GM19023 (cell line): ENCODE data around the gene SHROOM4.

Experiments used
- ATAC-seq: cut with Tn5 transposase; IDR thresholded peaks from one replicate; pipeline ENCODE4 v1.9.1; 2021; ENCODE audit warnings: mild to moderate bottlenecking, moderate library complexity; ENCODE audit not compliant: unreplicated experiment

The SHROOM4 gene

DNA sequence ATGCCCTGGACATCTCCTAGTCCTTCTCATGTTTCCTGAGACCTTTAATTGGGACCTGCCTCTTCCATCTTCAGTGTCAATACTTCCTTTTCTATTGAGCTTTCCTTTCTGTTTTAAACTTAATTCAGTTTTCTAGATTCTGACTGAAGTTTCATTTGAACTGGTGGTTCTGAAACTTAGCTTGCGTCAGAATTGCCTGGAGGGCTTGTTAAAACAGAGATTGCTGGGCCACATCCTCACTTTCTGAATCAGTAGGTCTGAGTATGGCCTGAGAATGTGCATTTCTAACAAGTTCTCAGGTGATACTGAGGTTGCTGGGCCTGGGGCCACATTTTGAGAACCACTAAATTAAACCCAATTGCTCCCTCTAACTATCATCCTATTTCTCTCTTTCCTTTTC, 191.2 kb downstream of the SHROOM4 start:
- no peak for ATAC-seq

DNA sequence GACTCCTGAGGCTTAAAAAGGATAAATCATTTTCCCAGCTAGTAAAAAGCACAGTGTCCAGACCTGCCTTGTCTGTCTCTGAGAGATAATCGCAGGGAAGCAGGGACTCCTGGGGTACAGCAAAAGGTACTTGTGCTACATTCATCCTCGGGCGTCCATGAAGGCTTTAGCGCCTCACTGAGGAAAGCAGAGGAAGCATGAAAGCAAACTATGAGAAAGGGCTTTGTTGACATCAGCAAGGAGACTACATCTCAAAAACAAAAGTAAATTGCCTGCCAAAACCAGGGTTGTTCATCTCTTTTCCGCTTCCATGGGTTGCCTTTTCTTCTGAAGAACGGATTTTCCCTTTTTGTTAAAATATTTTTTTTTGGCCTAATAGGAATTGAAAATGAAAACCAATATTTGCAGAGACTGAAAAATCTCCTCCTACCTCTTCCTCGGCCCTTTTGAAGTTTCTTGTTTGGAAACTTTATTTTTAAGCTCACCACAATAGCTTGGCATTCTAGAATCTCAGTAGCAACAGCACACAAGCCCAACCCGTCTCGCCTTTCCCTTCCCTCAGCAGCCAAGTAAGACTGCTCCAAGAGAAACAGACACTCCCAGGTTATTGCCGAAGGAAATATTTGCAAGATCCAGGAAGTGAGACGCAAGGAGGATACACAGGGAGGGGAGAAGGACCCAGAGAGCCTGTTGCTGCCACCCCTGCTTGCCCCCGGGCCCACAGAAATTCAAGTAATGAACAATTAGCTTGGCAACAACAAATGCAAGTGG, 195.0 kb downstream of the SHROOM4 start:
- no peak for ATAC-seq

DNA sequence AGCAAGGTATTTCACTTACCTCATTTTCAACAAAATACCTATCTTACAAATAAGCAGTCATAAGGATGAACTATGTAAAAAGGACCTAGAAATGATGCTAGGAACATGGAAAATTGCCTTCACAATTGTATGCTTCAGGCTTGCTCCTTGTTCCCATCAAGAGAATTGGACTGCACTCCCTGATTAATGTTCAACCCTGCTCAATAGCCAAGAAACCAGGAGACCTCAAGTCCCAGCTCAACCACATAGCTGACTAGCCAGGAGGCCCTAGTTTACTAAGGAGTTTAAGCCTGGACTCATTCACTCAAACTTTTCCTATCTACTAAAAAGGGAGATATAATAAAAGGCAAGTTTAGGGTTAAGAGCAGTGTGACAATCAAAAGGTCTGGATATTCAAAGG, 196.8 kb downstream of the SHROOM4 start:
- ATAC-seq: no peak

DNA sequence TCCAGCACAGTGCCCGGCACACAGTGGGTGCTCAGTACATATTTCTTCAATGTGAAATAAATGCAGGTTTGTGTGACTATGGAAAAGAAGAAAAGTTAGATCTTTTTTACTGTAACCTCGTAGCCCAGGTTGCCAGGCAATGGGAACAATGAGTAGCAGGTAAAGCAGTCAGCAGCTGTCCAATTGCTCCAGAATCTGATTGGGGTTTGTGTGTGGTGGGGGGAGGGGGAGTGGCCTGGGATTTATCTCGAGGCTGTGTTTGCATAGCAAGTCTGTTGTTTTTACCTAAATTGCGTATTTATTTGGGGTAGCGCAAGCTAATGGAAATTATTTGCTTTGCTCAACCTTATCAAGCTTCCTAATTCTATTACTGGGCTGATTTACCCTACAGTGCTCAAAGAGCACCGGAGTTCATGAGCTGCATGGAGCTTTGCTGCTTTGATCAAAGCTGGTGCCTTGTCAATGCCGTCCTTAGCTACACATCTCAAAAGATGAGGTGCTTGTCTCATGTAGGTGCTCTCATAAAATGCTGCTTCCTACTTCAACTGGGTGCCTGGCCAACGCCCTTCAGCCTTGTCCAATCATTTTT, 198.3 kb downstream of the SHROOM4 start:
- ATAC-seq: no peak

DNA sequence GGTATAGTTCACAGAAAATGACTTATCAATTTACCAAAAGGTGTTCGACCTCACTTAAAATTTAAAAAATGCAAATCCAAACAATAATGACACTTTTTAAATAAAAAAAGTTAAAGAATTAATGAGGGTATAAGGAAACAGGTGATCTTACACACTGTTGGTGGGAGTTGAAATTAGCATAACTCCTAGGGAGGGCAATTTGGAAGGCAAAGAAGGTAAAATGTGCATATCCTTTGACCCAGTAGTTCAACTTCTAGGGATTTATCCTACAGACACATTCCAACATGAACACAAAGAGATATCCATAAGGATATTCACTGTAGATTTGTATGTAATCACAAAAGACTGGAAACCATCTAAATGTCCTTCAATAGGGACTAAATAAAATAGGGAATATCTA, 199.5 kb downstream of the SHROOM4 start:
- no peak for ATAC-seq

DNA sequence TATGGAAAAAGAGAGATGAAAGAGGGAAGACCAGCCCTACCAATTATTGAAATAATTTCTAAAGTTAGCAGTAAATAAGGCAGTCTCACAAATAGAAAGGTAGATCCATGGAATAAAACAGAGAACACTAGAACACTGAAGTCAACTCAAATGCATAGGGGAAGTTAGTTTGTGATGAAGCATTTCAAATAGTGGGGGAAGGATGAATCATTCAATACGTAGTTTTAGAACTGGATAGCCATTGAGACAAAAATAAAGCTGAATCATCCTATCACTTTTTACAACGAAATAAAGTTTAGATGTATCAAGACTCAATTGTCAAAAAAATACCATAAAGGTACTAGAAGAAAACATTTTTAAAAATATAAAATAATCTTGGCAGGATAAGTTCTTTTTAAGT, 200.1 kb downstream of the SHROOM4 start:
- ATAC-seq: no peak

DNA sequence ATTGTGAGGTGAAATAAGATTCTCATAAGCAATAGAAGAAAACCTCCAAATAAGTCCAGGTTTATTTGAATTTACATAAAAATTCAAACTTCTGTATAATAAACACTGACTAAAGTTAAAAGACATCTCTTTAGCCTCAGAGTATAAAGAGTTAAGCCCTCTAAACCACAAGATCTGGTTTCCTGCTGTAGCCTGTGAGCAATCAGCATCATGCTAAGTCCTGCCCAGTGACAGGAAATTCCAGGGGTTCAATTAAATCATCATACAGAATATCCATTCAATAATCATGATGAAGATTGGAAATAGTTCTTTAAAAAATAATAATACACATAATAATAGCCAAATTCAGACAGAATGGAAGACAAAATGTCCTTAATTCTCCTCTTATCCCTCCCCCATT, 204.2 kb downstream of the SHROOM4 start:
- ATAC-seq: no peak

DNA sequence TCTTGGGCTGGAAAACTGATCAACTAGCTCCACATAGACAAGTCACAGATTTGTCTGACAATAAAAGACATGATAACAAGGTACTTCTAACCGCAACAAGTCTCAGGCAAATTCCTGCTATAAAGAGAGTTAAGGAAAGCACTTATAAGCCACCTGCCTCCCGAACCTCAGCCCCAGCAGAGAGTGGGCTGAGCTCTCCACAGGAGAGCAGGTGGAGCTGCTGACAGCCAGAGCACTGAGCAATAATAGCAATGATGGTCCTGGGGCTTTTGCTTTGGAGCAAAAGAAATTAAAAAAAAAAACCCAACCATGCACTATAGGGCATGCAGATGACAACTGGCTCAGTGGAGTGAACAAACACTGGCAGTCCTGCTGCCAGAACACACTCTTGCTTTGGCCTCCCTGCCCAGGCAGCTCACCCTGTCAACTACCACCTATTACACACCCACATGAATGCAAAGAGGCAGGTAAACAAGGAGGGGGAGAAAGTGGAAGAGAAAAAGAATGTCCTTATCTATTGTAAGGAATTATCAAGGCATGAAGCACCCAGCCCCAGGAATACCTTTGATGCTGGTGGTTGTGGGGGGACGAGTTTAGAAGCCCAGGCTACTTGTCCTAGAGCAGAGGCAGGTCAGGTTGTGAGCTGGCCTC, 207.6 kb downstream of the SHROOM4 start:
- no peak for ATAC-seq

DNA sequence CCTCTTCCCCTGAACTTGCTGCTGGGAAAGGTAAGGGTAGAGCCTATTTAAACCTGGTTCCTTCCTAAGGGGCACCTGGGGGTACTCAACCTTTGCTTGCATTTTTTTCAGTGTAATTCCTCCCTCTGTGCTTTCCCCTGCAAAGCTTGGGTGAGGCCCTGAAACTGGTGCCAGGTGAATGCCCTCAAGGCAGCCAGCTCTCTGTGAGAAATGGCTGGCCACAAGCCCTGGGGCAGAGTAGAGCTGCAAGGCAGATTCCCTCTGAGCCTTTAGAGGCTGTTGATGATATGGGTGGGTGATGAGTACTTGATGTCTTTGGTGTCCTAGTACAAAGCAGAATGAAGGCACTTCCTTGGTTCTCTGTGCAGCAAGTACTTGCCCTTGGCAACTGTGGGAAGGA, 217.9 kb downstream of the SHROOM4 start:
- no peak for ATAC-seq

DNA sequence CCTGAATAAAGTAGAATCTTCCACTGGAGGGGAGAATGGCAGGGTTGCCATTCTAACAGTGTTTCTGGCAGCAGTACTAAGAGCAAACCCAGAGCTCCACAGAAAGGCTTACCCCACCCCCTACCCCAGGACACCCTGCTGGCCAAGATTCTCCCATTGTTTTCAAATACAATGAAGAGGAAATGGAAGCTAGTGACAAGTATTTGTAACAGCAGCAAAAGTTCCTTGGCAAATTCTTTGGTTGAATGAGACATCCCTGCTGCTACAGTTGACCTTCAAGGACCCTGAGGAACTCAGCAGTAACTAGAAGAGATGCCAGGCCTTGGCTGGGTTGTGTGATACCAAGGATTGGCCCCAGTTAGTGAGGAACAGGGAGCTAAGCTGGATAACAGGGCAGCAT, 219.2 kb downstream of the SHROOM4 start:
- ATAC-seq: no peak

DNA sequence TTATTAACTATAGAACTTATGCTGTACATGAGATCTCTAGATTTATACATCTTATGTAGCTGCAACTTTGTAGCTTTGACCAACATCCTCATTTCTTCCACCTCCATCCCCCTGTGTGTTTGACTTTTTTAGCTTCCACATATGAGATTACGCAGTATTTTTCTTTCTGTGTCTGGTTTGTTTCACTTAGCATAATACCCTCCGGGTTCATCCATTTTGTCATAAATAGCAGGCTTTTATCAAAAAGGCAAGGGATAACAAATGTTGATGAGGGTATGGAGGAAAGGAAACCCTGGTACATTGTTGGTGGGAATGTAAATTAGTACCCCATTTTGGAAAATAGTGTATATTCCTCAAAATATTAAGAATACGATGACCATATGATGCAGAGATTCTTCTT, 227.0 kb downstream of the SHROOM4 start:
- ATAC-seq: no peak

DNA sequence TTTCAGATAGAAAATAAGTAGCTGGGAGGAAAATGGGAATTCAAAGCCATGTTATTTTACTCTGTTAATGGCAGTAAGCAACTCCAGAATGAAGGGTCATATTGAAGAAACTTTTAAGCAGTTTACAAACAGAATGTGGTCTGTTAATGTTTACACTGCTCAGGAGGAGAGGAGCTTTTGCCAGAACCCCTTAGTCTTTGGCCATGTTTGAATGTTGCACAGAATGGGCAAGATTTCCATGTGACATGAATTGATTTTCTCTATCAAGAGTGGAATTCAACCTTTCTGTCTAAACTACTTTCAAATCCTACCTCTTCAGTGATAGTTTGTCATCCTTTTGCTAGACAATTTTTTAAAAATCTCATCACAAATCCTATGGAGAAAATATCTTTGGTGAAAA, 227.6 kb downstream of the SHROOM4 start:
- no peak for ATAC-seq

DNA sequence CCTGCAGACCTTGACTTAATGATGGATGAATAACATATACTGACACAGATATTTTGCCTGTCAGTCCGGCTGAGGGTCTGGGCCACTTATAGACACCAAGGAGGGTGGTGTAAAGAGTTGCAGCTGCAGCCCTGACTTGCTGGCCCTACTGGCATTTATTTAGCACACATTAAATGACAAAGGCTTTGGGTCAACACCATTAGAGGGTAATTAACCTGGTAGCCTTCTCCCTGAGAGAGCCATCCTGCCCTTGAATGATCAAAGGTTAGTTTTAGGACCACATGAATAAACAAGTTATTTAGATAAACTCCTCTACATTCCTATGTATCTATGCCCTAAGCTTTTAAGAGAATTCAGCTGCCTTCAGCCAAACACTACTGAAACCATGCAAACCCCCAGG, 232.6 kb downstream of the SHROOM4 start:
- ATAC-seq: no peak

DNA sequence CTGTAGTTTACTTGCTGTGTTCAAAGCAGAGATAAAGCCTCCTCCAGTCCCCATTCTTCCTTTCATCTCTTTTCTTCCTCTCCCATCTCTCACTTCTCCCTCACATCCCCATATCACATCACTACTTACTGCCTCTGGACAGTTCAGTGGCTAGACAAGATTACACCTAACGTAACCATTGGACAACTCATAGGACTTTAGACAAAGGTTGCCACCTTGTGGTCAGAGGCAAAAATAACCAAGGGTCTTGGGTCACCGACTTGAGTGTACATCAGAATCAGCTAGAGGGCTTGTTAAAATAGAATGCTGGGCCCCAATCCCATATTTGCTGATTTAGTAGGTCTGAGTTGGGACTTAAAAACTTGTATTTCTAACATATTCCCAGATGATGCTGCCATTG, 234.0 kb downstream of the SHROOM4 start:
- no peak for ATAC-seq

DNA sequence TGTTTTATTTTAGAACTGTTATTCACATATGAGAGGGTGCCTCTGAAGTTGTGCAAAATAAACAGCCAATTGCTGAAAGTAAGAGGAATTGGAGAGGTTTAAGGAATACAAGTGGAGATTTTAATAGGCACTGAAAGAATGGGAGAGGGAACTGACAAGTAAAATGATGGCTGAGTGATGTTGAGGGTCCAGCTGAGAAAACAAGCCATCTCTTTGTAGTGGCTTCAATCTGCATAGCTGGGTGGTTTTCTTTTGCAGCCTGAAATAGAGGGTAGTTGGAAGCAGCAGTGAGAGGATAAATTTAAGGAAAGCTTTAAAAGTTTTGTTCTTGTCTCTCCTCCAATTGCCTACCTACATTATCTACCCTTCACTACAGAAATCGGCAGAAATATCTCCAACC, 236.7 kb downstream of the SHROOM4 start:
- no peak for ATAC-seq

DNA sequence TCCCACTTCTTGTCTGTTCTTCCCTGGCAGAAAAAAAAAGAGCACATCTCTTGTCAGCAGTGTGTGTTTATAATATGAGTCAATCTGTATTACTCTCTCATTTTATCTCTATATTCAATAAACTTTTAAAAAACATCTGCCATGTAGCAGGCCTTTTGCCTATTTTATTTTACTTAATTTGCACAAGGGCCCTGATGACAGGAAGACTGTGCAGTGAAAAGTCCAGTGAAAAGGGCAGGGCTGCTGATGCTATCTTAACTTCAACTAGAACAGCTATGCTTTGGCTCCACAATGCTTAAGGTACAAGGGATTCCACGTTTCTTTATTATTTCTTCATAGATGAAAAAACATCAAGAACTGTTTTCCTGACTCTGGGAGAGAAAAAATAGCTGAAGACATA, 246.4 kb downstream of the SHROOM4 start:
- no peak for ATAC-seq

DNA sequence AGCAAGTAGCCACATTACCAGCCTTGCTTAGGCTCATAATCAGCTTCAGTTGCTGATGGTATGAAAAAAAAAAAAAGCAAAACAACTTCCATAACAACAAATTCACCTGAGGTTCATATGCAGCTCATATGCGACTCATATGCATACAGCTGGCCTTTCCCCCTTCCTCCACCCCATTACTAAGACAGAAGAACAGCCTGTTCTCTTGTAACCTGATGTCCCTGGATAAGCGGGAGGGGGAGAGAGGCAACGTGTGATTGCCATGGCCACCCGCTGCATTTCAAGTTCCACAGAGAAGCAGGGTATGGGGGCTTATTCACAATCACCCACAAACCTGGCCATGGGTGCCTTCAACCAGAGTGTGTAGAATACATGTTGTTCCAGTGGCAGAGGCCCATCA, 248.3 kb downstream of the SHROOM4 start:
- no peak for ATAC-seq
